ENCODE measurements around the gene GRK3. TPM values are rescaled to one million over a fixed set of nuclear protein-coding genes. Genes with fewer than 3 reads are reported as not detected.

The GRK3 gene
- total and polyA plus RNA-seq, 10 of the 15 experiments (the other 5 are each of a cell fraction or from before 2014, with no cell fraction given), result 3.1 to 35.1 (median 14.7) TPM

DNA sequence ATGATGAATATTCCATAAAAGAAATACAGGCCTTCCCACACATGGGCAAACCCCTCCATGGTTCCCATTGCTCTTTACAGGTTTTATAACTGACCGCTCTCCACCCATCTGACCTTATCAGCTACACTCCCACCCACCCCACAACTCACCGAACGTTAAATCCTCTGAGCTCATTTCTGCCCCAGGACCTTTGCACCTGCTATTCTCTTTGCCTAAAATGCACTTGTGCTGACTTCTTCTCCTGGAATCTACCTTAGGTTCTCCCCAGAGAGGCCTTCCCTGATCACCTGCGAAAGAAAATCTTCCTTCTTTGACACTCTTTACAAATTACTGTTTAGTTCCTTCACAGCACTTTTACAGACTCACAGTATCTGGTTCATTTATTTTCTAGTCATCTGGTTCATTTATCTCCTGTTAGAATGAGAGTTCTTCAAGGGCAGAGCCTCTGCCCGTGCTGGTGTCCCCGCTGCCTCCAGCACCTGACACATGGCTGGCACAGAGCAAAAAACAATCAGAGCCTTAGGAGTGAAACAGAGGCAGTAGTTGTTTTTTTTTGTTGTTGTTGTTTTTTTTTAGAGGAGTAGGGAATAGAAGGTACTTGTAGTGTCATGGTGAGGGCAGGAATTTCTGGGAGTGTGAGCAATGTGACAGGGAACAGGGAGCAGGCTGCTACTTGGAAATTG lies 21.6 kb upstream of the GRK3 start:
- Histone ChIP-seq H3K27me3 (replicated peaks in 1 of 2; ENCODE audit: control insufficient read depth in 2 of 2, insufficient read depth in 2 of 2, low read length in 1 of 2) (no peaks in the 10 kb centered on the region), H4K20me1 (ENCODE audit: control insufficient read depth, insufficient read depth) (no peaks in the 10 kb centered on the region), H3K4me3 (no peak overlapping the region), H3K9me3 (replicated peaks; ENCODE audit: control insufficient read depth, insufficient read depth, low read length) (no peaks in the 10 kb centered on the region), H2AFZ (ENCODE audit: control insufficient read depth, low read depth, low read length) (no peak overlapping the region), H3K27ac (ENCODE audit: control insufficient read depth, insufficient read depth) (no peak overlapping the region), H3K9ac (ENCODE audit: control insufficient read depth, insufficient read depth, low read length) (no peak overlapping the region), H3K4me2 (ENCODE audit: control insufficient read depth, insufficient read depth) (no peak overlapping the region), H3K36me3 (ENCODE audit: control insufficient read depth in 2 of 2, insufficient read depth in 2 of 2, low read length in 1 of 2) (no peaks in the 10 kb centered on the region), H3K4me1 (ENCODE audit: control insufficient read depth, insufficient read depth, low read length) (no peaks in the 10 kb centered on the region; the same call in 1 of the 2 replicates), H3K79me2 (ENCODE audit: control insufficient read depth, insufficient read depth, low read length) (no peaks in the 10 kb centered on the region)
- no TSS peak for BruUV-seq (replicated peaks)
- CTCF ChIA-PET, result interaction anchor here (0.9 to 7.9 kb wide), 31 partner anchors 11 to 233 kb away, joined by 3 to 89 read pairs (median 7); partner anchors contain the start of gene GRK3
- intact Hi-C loops (cut with micrococcal nuclease; ENCODE audit: unreplicated experiment) (loop anchor here (5.0 kb wide), 1 partner anchor 81 kb away; no protein-coding TSS in a partner anchor), in situ Hi-C loops (cut with MboI) (no loop called here)
- 96% methylated on average over 6 of the region's 6 CpGs for WGBS (ENCODE audit: insufficient coverage, insufficient replicate concordance, low lambda C conversion rate, missing lambda C conversion rate)
- DNase-seq (ENCODE audit: low read depth, low spot score) (no peak), ATAC-seq (no peak), FAIRE-seq (no peak)
- SMC1A ChIA-PET (ENCODE audit: uncharacterized antibody, unreplicated experiment), result interaction anchor here (1.0 to 7.1 kb wide), 16 partner anchors 10 to 236 kb away, joined by 3 to 170 read pairs (median 8); partner anchors contain the start of gene GRK3
- RAD21 ChIA-PET (ENCODE audit: unreplicated experiment), result interaction anchor here (1.0 to 7.0 kb wide), 16 partner anchors 24 to 229 kb away, joined by 3 to 202 read pairs (median 6); partner anchors contain the start of gene GRK3
- POLR2A ChIA-PET, result interaction anchor here (1.2 to 1.4 kb wide), 2 partner anchors 25 to 240 kb away, joined by 4 read pairs; no protein-coding TSS in a partner anchor
- TF ChIP-seq LARP7 (IDR thresholded peaks at IDR 0.05), result no peak
- TF ChIP-seq ZNF24 (IDR thresholded peaks at IDR 0.05), result no peak
- TF ChIP-seq TARDBP (IDR thresholded peaks at IDR 0.05; ENCODE audit: borderline replicate concordance), result no peak
- no peak for TF ChIP-seq BRCA1 (IDR thresholded peaks at IDR 0.05; ENCODE audit: low read depth, low read length)
- TF ChIP-seq, protein P1, sequence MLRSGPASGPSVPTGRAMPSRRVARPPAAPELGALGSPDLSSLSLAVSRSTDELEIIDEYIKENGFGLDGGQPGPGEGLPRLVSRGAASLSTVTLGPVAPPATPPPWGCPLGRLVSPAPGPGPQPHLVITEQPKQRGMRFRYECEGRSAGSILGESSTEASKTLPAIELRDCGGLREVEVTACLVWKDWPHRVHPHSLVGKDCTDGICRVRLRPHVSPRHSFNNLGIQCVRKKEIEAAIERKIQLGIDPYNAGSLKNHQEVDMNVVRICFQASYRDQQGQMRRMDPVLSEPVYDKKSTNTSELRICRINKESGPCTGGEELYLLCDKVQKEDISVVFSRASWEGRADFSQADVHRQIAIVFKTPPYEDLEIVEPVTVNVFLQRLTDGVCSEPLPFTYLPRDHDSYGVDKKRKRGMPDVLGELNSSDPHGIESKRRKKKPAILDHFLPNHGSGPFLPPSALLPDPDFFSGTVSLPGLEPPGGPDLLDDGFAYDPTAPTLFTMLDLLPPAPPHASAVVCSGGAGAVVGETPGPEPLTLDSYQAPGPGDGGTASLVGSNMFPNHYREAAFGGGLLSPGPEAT (IDR thresholded peaks at IDR 0.05; ENCODE audit: low read depth), result no peak
- no peak for TF ChIP-seq FOXK2 (IDR thresholded peaks at IDR 0.05)
- no peak for TF ChIP-seq BACH1 (IDR thresholded peaks at IDR 0.05; ENCODE audit: borderline replicate concordance)
- no peak for TF ChIP-seq POLR2AphosphoS5 (IDR thresholded peaks at IDR 0.05; ENCODE audit: low read length)
- TF ChIP-seq, protein P2, sequence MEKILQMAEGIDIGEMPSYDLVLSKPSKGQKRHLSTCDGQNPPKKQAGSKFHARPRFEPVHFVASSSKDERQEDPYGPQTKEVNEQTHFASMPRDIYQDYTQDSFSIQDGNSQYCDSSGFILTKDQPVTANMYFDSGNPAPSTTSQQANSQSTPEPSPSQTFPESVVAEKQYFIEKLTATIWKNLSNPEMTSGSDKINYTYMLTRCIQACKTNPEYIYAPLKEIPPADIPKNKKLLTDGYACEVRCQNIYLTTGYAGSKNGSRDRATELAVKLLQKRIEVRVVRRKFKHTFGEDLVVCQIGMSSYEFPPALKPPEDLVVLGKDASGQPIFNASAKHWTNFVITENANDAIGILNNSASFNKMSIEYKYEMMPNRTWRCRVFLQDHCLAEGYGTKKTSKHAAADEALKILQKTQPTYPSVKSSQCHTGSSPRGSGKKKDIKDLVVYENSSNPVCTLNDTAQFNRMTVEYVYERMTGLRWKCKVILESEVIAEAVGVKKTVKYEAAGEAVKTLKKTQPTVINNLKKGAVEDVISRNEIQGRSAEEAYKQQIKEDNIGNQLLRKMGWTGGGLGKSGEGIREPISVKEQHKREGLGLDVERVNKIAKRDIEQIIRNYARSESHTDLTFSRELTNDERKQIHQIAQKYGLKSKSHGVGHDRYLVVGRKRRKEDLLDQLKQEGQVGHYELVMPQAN (conservative IDR thresholded peaks at IDR 0.05), result no peak
- TF ChIP-seq EED (IDR thresholded peaks at IDR 0.05; ENCODE audit: low read depth), result no peak
- no peak for TF ChIP-seq YY1 (IDR thresholded peaks at IDR 0.05; ENCODE audit: low read depth, low read length)
- TF ChIP-seq MTA2 (IDR thresholded peaks at IDR 0.05; ENCODE audit: low read depth), result no peak
- TF ChIP-seq, protein P3, sequence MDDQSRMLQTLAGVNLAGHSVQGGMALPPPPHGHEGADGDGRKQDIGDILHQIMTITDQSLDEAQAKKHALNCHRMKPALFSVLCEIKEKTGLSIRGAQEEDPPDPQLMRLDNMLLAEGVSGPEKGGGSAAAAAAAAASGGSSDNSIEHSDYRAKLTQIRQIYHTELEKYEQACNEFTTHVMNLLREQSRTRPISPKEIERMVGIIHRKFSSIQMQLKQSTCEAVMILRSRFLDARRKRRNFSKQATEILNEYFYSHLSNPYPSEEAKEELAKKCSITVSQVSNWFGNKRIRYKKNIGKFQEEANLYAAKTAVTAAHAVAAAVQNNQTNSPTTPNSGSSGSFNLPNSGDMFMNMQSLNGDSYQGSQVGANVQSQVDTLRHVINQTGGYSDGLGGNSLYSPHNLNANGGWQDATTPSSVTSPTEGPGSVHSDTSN (IDR thresholded peaks at IDR 0.05; ENCODE audit: insufficient replicate concordance, low read depth, low read length), result no peak
- no peak for TF ChIP-seq KAT2A (conservative IDR thresholded peaks at IDR 0.05; ENCODE audit: control insufficient read depth, low read depth, low read length)
- TF ChIP-seq, protein P4, sequence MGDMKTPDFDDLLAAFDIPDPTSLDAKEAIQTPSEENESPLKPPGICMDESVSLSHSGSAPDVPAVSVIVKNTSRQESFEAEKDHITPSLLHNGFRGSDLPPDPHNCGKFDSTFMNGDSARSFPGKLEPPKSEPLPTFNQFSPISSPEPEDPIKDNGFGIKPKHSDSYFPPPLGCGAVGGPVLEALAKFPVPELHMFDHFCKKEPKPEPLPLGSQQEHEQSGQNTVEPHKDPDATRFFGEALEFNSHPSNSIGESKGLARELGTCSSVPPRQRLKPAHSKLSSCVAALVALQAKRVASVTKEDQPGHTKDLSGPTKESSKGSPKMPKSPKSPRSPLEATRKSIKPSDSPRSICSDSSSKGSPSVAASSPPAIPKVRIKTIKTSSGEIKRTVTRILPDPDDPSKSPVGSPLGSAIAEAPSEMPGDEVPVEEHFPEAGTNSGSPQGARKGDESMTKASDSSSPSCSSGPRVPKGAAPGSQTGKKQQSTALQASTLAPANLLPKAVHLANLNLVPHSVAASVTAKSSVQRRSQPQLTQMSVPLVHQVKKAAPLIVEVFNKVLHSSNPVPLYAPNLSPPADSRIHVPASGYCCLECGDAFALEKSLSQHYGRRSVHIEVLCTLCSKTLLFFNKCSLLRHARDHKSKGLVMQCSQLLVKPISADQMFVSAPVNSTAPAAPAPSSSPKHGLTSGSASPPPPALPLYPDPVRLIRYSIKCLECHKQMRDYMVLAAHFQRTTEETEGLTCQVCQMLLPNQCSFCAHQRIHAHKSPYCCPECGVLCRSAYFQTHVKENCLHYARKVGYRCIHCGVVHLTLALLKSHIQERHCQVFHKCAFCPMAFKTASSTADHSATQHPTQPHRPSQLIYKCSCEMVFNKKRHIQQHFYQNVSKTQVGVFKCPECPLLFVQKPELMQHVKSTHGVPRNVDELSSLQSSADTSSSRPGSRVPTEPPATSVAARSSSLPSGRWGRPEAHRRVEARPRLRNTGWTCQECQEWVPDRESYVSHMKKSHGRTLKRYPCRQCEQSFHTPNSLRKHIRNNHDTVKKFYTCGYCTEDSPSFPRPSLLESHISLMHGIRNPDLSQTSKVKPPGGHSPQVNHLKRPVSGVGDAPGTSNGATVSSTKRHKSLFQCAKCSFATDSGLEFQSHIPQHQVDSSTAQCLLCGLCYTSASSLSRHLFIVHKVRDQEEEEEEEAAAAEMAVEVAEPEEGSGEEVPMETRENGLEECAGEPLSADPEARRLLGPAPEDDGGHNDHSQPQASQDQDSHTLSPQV (IDR thresholded peaks at IDR 0.05), result no peak

Data from GM12878 (cell line).